Stimulated activated CD4-positive, alpha-beta T cell treated with anti-CD3 and anti-CD28 coated beads, Interleukin-1b, Interleukin-23, amount 100 ng/mL, for 24 hours (primary cell): ENCODE data around the gene MRPL34.
"Not testable (repeated sequence)": the region's sequence is repeated elsewhere in the genome, so short reads cannot be mapped to it uniquely, and the experiment has no call there.

Source experiments
- DNase-seq, 4 experiments: peaks; one replicate each; pipeline ENCODE4 v3.0.0-alpha.2; 2020; ENCODE audit warnings: low read depth in 4 of 4, low spot score in 1 of 4

MRPL34 gene

DNA sequence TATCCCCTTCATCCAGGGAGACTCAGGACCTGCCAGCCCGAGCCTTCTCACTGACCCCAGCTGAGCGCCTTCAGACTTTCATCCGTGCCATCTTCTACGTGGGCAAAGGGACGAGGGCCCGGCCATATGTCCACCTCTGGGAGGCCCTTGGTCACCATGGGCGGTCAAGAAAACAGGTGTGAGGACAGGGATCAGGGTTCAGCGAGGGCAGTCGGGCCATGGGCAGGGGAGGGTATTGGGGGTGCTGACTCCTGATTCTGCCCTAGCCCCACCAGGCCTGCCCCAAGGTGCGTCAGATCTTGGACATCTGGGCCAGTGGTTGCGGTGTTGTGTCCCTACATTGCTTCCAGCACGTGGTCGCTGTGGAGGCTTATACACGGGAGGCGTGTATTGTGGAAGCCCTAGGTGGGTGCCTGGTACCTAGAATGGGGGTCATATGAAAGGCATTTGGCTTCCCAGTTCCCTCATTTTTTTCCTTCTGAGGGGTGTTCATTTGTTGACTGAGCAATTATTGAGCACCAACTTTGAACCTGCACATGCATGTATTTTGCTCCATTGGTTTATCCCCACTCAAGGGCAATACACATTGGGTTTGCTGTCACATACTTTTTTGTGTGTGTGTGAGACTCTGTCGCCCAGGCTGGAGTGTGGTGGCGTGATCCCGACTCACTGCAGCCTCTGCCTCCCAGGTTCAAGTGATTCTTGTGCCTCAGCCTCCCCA, 20.1 kb upstream of the MRPL34 start:
- no peak for DNase-seq

DNA sequence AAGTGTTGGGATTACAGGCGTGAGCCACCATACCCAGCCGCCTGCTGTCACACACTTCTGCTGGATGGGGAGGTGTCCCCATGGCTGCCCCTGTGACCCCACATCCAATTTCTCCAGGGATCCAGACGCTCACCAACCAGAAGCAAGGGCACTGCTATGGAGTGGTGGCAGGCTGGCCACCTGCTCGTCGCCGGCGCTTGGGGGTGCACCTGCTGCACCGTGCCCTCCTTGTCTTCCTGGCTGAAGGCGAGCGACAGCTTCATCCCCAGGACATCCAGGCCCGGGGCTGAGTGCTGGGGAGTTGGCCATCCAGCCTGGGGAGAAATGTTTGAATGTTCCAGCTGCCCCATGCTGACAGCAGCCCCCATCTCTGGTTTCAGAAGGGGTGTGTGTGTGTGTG, 19.4 kb upstream of the MRPL34 start:
- DNase-seq: no peak

DNA sequence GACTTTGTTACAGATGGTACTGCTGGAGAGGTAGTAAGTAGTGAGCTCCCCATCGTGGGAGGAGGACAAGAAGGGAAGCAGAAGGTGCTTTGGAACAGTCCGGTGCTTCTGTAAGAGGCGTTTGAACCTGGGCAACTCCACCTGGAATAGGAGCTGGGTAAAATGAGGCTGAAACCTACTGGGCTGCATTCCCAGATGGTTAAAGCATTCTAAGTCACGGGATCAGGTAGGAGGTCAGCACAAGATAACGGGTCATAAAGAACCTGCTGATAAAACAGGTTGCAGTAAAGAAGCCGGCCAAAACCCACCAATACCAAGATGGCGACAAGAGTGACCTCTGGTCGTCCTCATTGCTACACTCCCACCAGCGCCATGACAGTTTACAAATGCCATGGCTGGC, 18.9 kb upstream of the MRPL34 start:
- DNase-seq: no peak

DNA sequence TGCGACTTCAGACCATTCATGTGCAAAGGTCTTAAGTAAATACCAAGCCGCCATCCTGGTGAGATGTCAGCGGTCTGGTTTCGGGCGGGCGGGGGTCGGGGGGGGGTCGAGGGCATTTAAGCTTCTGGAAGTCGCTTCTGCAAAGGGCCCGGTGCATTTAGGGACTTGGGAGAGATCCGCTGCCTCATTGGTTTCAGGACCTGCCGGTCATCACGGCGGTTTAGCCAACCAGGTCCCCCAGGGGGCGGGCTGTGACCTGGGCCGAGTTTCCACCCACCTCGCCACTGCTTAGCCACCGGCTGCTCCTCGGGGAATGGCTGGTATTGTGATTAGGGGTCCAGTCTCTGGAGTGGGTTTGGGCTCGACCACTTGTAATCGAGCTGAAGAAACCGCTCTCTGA, 16.2 kb upstream of the MRPL34 start:
- DNase-seq: peak in 2 of 4 experiments; percentile 22 to 59

DNA sequence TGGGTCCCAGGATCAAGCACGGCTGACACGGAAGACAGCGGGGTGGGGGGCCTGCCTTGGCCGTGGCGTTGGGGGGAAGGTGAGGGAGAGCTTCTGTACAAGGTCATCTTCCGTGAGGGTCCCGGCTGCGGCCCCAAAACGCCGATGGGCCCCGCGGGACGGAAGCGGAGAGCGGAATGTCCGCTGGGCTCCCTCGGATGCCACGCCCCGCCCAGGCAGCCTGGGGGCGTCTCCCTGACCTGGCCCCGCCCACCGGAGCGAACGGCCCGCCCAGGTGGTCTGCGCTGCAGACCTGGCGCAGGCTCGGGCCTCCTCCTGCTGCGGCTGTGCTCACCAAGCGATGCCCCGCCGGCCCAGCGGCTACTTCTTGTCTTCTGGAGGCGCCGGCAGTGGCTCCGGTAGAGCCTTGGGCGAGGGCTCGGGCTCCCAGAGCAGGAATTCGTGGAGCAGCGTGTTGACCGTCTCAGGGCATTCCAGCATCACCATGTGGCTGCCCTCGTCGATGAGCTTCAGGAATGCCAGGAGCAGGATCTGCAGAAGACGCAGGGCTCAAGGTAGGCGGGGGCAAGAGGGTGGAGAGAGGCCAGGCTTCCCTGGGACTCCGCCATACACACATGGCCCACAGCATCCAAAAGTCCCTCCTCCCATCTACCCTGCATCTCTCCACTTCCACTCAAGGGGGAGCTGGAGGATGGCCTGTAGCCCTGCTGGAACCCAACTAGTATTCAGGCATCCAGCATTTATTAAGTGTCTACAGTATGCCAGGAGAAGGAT, 13.2 kb upstream of the MRPL34 start:
- DNase-seq: peak in 3 of 4 experiments; percentile 71 to 76 (median 71)

DNA sequence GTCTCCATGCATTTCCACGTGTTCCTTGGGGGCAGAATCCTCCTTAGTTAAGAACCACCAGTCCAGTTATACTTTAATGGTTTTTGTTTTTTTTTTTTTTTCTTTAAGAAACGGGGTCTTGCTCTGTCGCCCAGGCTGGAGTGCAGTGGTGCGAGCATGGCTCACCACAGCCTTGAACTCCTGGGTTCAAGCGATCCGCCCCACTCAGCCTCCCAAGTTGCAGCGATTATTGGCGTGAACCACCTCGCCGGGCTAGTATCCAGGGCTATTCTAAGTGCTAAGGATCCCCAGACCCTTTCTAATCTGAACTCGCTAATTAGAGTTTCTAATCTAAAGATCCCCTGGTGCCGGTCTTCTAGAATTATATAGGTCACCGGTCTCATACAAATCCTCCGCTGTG, 12.1 kb upstream of the MRPL34 start:
- no peak for DNase-seq

DNA sequence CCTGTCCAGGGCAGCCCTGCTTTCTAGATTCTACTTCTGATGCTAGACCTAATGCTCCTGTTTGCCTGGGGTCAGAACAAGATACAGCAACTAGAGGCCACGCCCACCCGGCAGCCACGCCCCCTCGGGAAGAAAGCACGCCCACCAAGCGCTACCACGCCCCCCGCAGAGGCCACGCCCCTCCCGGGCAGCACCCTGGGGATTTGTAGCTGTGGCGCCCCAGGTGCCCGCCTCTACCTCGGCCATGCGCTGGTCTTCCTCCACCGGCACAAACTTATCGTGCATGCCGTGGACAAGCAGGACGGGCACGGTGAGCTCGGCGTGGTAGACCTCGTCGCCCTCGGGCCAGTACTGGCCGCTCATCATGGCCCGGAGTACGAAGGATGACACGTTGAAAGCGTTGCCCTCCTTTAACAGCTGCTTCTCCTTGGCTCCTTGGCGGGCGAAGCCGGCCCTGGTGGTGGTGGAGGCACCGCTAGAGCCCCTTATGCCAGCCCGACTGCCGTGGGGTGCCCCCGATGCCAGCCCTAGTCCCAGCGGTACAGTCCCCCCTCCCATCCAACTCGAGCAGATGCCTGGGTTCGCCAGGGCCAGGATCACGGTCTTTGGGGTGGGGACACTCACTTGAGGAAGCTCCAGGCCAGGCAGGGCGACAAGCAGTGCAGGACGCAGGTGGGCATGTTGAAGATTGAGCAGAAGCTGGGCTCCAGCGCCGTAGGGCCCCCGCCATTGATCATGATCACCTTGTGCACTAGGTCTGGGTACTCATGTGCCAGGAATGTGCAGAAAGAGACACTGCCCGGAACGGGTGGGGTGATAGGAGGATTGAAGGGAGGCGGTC, 11.4 kb upstream of the MRPL34 start:
- DNase-seq: peak in 3 of 4 experiments; percentile 38 to 52 (median 44)

DNA sequence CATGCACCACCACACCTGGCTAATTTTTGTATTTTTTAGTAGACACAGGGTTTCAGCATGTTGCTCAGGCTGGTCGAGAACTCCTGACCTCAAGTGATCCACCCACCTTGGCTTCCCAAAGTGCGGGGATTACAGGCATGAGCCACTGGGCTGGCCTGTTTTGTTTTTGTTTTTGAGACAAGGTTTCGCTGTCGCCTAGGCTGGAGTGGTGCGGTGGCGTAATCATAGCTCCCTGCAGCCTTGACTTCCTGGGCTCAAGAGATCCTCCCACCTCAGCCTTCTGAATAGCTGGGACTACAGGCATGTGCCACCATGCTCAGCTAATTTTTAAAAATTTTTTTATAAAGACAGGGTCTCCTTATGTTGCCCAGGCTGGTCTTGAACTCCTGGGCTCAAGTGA, 10.1 kb upstream of the MRPL34 start:
- DNase-seq: not testable (repeated sequence)

DNA sequence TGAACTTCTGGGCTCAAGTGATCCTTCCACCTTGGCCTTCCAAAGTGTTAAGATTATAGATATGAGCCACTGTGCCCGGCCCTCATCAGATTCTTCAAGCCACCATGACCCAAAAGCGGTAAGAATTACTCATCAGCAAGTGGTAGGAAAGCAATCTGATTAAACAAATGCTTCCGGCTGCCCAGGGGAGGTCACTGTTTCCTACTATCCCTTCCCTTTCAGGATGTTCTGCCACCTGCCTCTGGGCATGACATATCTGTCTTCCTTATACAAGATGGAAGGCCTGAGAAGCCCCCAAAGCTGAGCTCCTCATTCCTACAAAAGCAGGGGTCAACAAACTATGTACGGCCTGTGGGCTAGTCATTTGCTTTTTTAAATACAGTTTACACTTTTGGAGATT, 9.4 kb upstream of the MRPL34 start:
- no peak for DNase-seq

DNA sequence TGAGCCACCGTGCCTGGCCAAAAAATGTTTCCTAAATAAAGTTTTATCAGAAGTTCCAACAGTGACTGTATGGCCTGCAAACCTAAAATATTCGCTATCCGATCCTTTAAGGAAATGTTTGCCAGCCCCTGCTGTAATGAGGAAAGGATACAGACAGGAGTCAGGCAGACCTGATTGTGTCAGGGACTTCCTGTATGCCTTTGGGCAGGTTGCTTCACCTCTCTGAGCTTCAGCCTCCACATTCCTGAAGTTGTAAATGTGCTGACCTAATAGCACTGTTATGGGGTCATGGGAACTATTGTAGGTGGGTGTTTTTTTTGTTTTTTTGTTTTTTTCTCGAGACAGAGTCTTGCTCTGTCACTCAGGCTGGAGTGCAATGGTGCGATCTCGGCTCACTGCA, 8.7 kb upstream of the MRPL34 start:
- DNase-seq: no peak

DNA sequence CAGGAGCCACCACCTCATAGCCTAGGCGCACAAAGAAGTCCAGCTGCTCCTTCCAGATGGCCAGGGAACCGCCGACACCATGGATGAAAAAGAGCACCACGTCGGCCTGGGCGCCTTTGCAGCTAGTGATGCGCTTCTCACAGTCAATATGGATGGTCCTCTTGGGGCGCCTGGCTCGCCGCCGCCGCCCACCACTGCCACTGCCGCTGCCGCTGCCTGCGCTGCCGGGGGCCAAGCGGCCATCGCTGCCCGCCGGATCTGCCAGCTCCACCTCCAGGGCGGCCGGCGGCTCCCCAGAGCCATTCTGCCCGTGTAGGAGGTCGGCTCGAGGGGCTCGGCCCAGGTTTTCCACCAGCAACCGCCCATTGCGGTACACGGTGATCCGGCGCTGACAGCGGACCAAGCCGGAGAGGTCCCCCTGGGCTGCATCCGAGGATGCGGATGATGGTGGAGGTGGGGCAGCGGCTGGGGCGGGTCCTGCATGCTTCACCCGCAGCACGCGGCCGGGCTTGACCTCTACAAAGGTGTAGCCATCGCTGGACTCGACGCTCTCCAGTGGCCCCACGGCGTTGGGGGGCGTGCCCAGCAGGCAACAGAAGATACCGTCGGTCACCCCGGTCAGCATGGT, 4.6 kb upstream of the MRPL34 start:
- DNase-seq: no peak

DNA sequence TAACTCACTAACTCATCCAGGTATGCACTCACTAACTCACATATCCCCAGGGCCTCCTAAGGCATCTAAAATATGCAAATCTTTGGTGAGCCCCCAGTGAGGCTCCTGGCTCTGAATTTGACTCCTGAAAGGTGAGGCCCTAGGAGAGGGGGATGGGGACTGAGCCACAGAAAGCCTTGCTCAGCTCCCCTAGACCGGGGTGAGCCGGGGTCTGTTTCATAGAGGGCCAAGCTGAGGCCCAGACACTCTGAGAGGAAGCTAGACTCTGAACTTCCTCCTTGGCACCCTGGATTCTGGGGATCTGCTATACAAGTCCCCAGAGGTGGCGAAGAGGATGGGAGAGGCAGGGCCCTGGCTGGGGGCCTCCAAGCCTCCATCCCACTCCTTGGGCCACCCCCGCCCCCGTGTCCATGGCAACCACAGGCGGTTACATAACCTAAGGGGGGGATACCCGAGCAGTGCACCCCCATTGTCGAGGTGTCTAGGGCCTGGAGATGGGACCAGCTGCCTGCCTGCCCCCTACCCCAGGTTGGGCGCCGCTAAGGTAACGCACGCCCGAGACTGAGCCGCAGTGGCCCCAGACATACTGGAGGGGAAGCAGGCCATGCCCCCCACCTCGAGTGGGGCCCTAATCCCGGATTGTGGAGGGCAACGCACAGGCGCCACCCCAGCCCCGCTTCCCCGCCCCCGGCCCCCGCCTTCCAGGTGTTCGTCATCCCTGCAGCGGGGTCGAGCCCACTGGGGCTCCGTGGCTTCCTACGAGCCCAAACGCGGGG, 3.1 kb upstream of the MRPL34 start:
- no peak for DNase-seq

DNA sequence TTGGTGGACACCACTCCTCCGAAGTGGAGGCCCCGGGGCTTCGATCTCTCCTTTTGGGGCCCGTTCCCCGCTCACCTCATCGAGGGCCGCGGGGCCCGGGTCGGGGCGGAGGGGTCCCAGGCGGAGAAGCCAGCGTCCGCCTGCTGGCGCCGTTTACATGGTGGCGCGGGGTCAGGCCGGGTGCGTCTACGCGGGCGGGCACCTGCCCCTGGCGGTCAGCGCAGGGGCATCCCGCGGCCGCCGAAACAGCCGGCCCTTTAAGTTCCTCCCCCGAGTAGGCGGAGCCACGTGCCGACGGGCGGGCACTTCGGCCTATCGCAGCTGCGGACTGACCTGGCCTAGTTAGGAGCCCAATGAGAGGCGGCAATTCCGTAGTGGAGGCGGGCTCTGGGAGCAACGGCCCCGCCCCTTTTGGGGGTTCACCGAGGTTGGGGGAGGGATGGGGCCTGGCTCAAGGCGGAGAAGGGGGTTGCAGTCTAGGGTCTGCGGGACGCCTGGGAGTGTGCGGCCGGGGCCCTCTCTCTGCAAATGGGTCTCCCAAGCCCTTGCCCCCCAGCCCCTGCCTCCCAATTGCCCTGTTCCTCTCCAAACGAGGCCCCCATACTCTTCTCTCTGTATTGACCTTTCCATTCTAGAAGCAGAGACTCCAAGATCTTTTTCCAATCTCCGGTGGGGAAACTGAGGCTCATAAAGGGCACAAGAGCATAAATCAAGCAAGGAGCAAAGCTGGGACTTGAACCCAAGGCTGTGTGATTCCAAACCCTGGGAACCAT, 2.3 kb upstream of the MRPL34 start, which contains the start of gene ABHD8:
TSS of gene ABHD8 (minus strand) at position 259 of the 773 bp plus-strand sequence. CDS start 1,809 bp downstream, outside the sequence.
- DNase-seq: peak; percentile 77 to 91 (median 84)

DNA sequence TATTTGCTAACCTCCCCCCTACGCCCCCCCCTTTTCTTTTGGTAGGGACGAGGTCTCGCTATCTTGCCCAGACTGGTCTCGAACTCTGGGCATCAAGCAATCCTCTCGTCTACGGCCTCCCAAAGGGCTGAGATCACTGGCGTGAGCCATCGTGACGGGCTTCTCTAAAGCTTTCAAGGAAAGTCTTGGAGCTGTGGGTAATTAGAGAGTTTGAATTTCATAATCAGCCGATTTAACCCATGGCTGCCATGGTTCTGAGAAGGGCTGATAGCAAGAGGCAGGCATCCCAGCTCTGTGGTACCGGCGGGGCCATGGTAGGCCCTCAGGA, 1.8 kb upstream of the MRPL34 start:
- no peak for DNase-seq

DNA sequence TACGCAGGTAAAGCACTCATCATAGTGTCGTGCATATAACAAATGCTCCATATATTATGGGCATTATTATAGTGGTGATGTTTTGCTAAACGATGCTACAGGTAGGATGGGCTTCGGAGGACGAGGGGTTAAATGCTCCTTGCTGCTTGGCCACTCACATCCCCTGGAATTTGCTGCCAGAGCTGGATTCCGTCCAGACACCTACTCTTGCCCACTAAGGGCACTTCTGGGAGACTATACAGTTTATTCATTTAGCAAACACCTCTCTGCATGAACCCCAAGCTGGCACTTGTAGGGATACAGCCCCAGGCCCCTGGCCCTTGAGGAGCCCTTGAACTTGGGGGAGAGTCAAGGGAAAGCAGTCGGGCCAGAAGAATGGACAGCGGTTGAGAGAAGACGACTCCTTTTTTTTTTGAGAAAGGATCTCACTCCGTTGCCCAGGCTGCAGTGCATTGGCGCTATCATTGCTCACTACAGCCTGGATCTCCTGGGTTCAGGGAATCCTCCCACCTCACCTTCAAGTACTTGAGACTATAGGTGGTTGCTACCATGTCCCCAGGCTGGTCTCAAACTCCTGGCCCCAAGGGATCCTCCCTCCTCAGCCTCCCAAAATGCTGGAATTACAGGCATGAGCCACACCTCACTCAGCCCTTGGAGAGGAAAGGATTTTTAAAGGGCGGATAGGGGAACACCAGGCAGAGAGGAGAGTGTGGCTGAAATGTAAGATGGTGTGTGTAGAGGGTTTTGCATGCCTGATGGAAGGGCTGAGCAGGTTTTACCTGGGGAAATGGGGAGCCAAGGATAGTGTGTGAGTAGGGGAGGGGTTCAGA, 1.1 kb upstream of the MRPL34 start:
- no peak for DNase-seq

DNA sequence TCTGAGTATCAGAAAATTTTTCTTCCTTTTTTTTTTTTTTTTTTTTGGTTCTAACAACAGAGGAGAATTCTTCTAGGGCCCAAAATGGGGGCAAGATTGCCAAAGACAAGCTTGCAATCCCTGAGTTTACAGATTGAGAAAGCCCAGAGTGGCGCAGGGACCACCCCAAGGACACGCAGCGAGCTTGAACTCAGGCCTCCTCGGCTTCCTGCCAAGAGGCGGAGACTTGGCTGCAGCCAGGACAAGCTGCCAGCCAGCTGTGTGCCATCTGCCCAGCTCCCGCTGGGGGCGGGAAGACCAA, 506 bp upstream of the MRPL34 start:
- no peak for DNase-seq

DNA sequence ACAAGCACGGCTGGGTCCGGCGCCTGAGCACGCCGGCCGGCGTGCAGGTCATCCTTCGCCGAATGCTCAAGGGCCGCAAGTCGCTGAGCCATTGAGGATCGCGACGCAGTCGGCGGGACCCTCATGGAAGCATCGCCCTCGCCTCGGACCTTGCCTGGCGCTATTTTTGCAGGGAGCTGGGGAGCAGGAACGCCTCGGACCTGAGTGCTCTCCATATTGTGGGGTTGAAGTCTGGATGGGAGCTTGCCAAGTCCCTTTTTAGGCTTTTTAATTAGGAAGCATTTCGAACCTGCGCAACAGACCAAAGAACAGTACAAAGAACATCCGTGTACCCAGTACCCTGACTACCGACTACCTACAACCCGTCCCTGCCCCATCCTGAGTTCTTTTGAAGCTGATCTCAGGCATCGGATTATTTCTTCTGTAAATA, 628 bp downstream of the MRPL34 start:
- DNase-seq: no peak

DNA sequence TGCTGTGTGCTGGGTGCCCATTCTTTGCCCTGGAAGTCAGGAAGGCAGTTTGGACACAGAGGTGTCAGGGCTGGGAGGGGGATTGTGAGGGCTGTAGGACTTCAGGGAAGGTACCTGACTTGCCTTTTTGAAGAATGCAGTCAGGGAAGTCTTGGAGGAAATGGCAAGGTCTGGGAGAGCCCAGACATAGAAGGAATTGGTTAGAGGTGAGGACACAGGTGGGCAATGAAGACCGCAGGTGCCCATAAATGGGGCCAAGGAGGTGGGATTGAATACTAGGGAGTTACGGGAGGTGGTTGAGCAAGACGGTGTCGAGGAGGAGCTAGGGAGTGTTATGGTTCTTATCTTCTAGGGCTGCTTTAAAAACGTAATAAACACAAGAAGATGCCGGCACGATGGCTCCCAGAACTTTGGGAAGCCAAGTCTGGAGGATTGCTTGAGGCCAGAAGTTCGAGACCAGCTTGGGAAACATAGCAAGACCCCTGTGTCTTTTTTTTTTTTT, 2.3 kb downstream of the MRPL34 start:
- no peak for DNase-seq
